ENCODE results near the gene LDLRAD2.

LDLRAD2 gene

DNA sequence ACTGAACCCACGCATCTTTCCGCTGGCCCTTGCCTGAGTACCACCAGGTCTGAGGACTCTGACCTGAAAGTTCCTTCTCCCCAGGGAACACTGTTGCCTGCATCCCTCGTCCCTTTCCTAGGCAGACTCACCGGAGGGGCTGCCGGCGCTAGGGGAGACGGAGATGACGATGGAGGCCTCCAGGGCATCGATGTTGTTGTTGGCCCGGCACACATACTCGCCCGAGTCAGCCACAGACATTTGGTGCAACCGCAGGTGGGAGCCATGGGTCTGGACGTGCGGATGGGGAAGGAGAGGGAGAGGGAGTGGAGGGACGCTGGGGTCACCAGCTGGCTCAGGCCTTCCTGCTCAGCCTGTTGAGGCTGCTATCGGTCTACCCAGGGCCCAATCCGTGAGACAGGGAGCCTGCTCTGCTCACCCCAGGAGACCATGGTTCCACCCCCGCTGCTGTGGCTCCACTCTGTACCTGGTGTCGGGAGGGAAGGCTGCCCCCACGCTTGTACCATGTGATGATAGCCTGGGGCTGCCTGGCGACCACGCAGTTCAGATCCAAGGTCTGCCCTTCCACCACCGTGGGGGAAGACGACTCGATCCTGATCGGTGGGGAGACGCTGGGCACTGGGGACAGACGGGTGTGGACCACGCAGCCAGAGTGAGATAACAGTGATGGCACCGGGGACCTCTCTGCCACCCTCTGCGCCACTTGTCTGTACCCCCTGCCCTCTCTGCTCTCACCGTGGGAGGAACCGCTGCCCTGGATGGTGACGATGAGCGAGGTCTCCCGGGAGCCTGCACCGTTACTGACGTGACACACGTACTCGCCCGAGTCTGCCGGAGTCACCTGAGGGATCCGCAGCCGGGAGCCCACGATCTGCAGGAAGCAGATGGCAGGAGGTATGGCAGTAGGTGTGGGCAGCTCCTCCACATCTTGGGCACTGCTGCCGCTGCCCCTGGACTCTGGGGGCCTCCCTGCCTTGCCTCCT is 35.4 kb downstream of the LDLRAD2 start:
- TF ChIP-seq, protein P1, sequence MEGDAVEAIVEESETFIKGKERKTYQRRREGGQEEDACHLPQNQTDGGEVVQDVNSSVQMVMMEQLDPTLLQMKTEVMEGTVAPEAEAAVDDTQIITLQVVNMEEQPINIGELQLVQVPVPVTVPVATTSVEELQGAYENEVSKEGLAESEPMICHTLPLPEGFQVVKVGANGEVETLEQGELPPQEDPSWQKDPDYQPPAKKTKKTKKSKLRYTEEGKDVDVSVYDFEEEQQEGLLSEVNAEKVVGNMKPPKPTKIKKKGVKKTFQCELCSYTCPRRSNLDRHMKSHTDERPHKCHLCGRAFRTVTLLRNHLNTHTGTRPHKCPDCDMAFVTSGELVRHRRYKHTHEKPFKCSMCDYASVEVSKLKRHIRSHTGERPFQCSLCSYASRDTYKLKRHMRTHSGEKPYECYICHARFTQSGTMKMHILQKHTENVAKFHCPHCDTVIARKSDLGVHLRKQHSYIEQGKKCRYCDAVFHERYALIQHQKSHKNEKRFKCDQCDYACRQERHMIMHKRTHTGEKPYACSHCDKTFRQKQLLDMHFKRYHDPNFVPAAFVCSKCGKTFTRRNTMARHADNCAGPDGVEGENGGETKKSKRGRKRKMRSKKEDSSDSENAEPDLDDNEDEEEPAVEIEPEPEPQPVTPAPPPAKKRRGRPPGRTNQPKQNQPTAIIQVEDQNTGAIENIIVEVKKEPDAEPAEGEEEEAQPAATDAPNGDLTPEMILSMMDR (IDR thresholded peaks at IDR 0.05; ENCODE audit: borderline replicate concordance, control extremely low read depth, extremely low read depth, insufficient read depth, missing control alignments): no peak
- no peak for DNase-seq (ENCODE audit: low spot score)
- in situ Hi-C loops (cut with MboI; ENCODE audit: low sequenced_read_pairs, unreplicated experiment): no loop called here

DNA sequence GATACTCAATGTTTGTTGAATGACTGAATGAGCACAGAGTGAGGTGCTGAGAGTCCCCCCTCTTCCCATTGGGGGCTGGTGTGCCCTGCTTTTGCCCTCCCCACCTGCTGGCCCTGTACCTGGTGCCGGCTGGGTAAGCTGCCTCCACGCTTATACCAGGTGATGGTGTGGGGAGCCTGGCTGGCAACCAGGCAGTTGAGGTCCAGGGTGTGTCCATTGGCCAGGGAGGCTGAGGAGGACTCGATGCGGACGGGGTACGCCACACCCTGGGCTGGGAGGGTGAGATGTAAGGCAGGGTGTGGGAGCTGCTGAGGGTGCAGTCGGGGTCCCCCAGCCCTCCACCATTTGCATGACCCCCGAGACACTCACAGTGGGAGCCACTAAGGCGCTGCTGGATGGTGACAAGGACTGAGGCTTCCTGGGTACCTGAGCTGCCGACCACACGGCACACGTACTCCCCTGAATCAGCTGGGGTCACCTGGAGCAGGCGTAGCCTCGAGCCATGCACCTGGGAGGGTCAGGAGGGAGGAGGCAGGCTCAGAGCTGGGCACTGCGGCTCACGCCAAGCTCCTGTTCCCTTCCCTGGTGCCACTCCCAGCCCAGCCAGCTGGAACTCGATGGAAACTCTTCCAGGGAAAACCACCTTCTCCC is 36.6 kb downstream of the LDLRAD2 start:
- no peak for DNase-seq (ENCODE audit: low spot score)
- in situ Hi-C loops (cut with MboI; ENCODE audit: low sequenced_read_pairs, unreplicated experiment): no loop called here
- TF ChIP-seq, protein P1 (IDR thresholded peaks at IDR 0.05; ENCODE audit: borderline replicate concordance, control extremely low read depth, extremely low read depth, insufficient read depth, missing control alignments): no peak

- in situ Hi-C loops (cut with MboI; ENCODE audit: low sequenced_read_pairs, unreplicated experiment): no loop called here
These were observed 38.0 kb downstream of the LDLRAD2 start for GRCh38 chr1:21849909-21850576.

GRCh38 chr1:21851430-21852250 is 39.6 kb downstream of the LDLRAD2 start:
- in situ Hi-C loops (cut with MboI; ENCODE audit: low sequenced_read_pairs, unreplicated experiment): no loop called here
- DNase-seq (ENCODE audit: low spot score): no peak

More at GRCh38 chr1:21849909-21850576, 38.0 kb downstream of the LDLRAD2 start:
- no peak for DNase-seq (ENCODE audit: low spot score)
- TF ChIP-seq, protein P1 (IDR thresholded peaks at IDR 0.05; ENCODE audit: borderline replicate concordance, control extremely low read depth, extremely low read depth, insufficient read depth, missing control alignments): no peak

GRCh38 chr1:21852282-21853130 is 40.4 kb downstream of the LDLRAD2 start:
- in situ Hi-C loops (cut with MboI; ENCODE audit: low sequenced_read_pairs, unreplicated experiment): no loop called here
- DNase-seq (ENCODE audit: low spot score): peak; percentile 86
- TF ChIP-seq, protein P1 (IDR thresholded peaks at IDR 0.05; ENCODE audit: borderline replicate concordance, control extremely low read depth, extremely low read depth, insufficient read depth, missing control alignments): no peak

More at GRCh38 chr1:21851430-21852250, 39.6 kb downstream of the LDLRAD2 start:
- TF ChIP-seq, protein P1 (IDR thresholded peaks at IDR 0.05; ENCODE audit: borderline replicate concordance, control extremely low read depth, extremely low read depth, insufficient read depth, missing control alignments): no peak

Measured in GM13976 (cell line).